ENCODE results near the gene ATP10A. TPM values are rescaled to one million over a fixed set of nuclear protein-coding genes. Genes with fewer than 3 reads are reported as not detected.

Gene ATP10A
- total RNA-seq = 4.3 TPM in 1 of 2 replicates, not detected in the other

DNA sequence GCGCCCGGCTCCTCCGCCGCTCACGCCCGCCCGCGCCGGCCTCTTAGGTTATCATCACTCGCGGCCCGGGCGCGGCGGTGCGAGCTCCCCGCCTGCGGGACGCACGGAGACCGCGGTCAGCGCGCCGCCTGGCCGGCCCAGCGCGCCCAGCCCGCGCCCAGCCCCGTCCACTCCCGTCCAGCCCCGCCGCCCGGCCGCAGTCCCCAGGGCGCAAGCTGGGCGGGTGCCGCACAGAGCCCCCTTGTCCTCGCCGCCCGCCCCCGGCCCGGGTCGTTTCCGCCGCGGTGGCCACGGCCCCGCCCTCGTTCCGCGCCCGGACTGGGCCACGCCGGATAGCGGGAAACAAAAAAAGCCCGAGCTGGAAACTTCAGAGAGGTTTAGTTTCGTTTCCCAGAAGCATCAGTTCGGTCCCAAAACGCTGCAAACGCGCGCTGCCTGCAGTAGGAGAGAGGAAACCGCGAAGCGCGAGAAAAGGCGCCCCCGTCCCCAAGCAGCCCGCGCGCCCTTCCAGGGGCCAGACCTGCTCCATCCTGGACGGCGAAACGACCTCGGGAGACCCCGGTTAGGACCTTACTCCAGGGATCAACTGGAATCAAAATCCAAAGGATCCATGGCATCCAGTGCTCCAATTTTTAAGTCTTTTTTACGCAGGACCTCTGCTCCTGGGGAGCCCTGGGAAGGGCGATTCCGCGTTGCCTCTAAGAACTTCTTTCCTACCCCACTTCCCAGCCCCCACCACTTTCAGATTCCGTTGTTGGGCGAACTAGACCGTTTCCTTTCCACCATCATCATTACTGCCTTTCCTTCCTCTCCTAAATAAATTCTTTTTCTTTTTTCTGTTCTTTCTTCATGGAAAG, at the start of gene ATP10A:
TSS of gene ATP10A (minus strand) at position 217 of the 857 bp plus-strand sequence. CDS start 231 bp downstream, outside the sequence.

All from endothelial cell of coronary artery (primary cell).